SK-N-SH treated with all-trans-retinoic acid at 6 μM for 48 hours (cell line): ENCODE measurements around the gene RAB7B.

Experiments used
- ATAC-seq: fragments of 200-7000 bp; cut with Tn5 transposase; 3 replicates; pipeline ENCODE4 v1.9.1; 2020; ENCODE audit warnings: mild to moderate bottlenecking, moderate library complexity
- ARNTL ChIP-seq: fragments of 450-650 bp; formaldehyde crosslinking; IDR thresholded peaks from 2 replicates; pipeline ENCODE4 v1.5.0; 2020; ENCODE audit warnings: low read depth, mild to moderate bottlenecking, moderate library complexity, borderline replicate concordance
- BACH2 ChIP-seq: fragments of 250-450 bp; sonication (Bioruptor Pico); IDR thresholded peaks from 2 replicates; pipeline ENCODE4 v1.9.0; 2021; ENCODE audit warnings: mild to moderate bottlenecking, borderline replicate concordance
- CREB5 ChIP-seq: fragments of 250-450 bp; sonication (Bioruptor Pico); IDR thresholded peaks from 2 replicates; pipeline ENCODE4 v1.5.1; 2020; ENCODE audit warnings: low read depth, mild to moderate bottlenecking, moderate library complexity
- CSRNP3 ChIP-seq: fragments of 250-450 bp; sonication (Bioruptor Pico); IDR thresholded peaks from 2 replicates; pipeline ENCODE4 v1.5.1; 2021; ENCODE audit warnings: mild to moderate bottlenecking, moderate library complexity
- ESRRG ChIP-seq: fragments of 250-450 bp; sonication (Bioruptor Pico); IDR thresholded peaks from 2 replicates; pipeline ENCODE4 v1.6.1; 2021; ENCODE audit warnings: mild to moderate bottlenecking
- GLIS3 ChIP-seq: fragments of 250-450 bp; sonication (Bioruptor Pico); IDR thresholded peaks from 2 replicates; pipeline ENCODE4 v1.5.0; 2020; ENCODE audit warnings: mild to moderate bottlenecking, moderate library complexity
- ISL1 ChIP-seq: fragments of 250-450 bp; sonication (Bioruptor Pico); IDR thresholded peaks from 2 replicates; pipeline ENCODE4 v2.1.2; 2022; ENCODE audit warnings: mild to moderate bottlenecking, moderate library complexity
- OSR1 ChIP-seq: fragments of 250-450 bp; sonication (Bioruptor Pico); IDR thresholded peaks from 2 replicates; pipeline ENCODE4 v1.8.0; 2022; ENCODE audit warnings: moderate library complexity, mild to moderate bottlenecking, inconsistent platforms
- PATZ1 ChIP-seq: fragments of 250-450 bp; sonication (Bioruptor Pico); IDR thresholded peaks from 2 replicates; pipeline ENCODE4 v1.8.0; 2020; ENCODE audit warnings: mild to moderate bottlenecking, moderate library complexity, borderline replicate concordance
- RARB ChIP-seq: fragments of 250-450 bp; sonication (Bioruptor Pico); IDR thresholded peaks from 2 replicates; pipeline ENCODE4 v1.8.0; 2021; ENCODE audit warnings: mild to moderate bottlenecking, moderate library complexity
- SNAI2 ChIP-seq: fragments of 250-450 bp; sonication (Bioruptor Pico); IDR thresholded peaks from 2 replicates; pipeline ENCODE4 v1.5.0; 2020; ENCODE audit warnings: mild to moderate bottlenecking, moderate library complexity
- TCF4 ChIP-seq: fragments of 250-450 bp; sonication (Bioruptor Pico); IDR thresholded peaks from 2 replicates; pipeline ENCODE4 v1.8.0; 2021; ENCODE audit warnings: mild to moderate bottlenecking, moderate library complexity, borderline replicate concordance
- TOX ChIP-seq: fragments of 250-450 bp; sonication (Bioruptor Pico); IDR thresholded peaks from 2 replicates; pipeline ENCODE4 v1.8.0; 2021; ENCODE audit warnings: mild to moderate bottlenecking, moderate library complexity, borderline replicate concordance
- TSHZ2 ChIP-seq: fragments of 250-450 bp; sonication (Bioruptor Pico); IDR thresholded peaks from 2 replicates; pipeline ENCODE4 v1.5.0; 2020; ENCODE audit warnings: mild to moderate bottlenecking, moderate library complexity
- ZNF70 ChIP-seq: fragments of 450-650 bp; formaldehyde crosslinking; IDR thresholded peaks from 2 replicates; pipeline ENCODE4 v1.5.0; 2020; ENCODE audit warnings: mild to moderate bottlenecking, moderate library complexity

Gene RAB7B

GRCh38 chr1:205944525-205944924 is 58.7 kb downstream of the RAB7B start:
- ATAC-seq = no peak
- TF ChIP-seq GLIS3 (no peak), CSRNP3 (no peak), TOX (CRISPR knock-in tag) (no peak), ESRRG (CRISPR knock-in tag) (no peak), ZNF70 (no peak), PATZ1 (CRISPR knock-in tag) (no peak), ISL1 (no peak), CREB5 (CRISPR knock-in tag) (no peak), SNAI2 (no peak), TSHZ2 (CRISPR knock-in tag) (no peak), ARNTL (CRISPR knock-in tag) (no peak), BACH2 (CRISPR knock-in tag) (no peak)
- TF ChIP-seq, all 23 proteins: peak for 0

- no peak for ATAC-seq
These were observed 60.0 kb downstream of the RAB7B start, which contains the start of gene SLC26A9 for GRCh38 chr1:205943245-205943644. SLC26A9 (minus strand) TSS chr1:205943456; CDS start chr1:205935820, 7,636 bp downstream.

GRCh38 chr1:205942631-205943159 is 60.5 kb downstream of the RAB7B start:
- TF ChIP-seq GLIS3 = no peak
- no peak for ATAC-seq

More at GRCh38 chr1:205943245-205943644, 60.0 kb downstream of the RAB7B start, which contains the start of gene SLC26A9:
- TF ChIP-seq OSR1 = no peak
- no peak for TF ChIP-seq ISL1

- TF ChIP-seq BACH2 (CRISPR knock-in tag) (no peak), TSHZ2 (CRISPR knock-in tag) (no peak), TOX (CRISPR knock-in tag) (no peak), TCF4 (CRISPR knock-in tag) (no peak), RARB (CRISPR knock-in tag) (no peak), ISL1 (no peak)
- TF ChIP-seq, all 23 proteins: peak for 0
- no peak for ATAC-seq
These were observed 62.5 kb downstream of the RAB7B start for GRCh38 chr1:205940710-205941109.
